Mammary epithelial cell (primary cell): ENCODE data around the gene SLC22A7.

ENCODE experiments used
- CTCF ChIP-seq, 2 donors: IDR thresholded peaks in 1 of 2; conservative IDR thresholded peaks in 1 of 2; 2 replicates each; pipeline ENCODE4 v1.5.1; 2011 to 2012; ENCODE audit warnings: inconsistent platforms in 2 of 2, low read length in 2 of 2, mild to moderate bottlenecking in 2 of 2, control low read depth in 1 of 2, low read depth in 1 of 2; ENCODE audit not compliant: insufficient read depth in 1 of 2; ENCODE audit errors: extremely low read depth in 1 of 2
- EZH2 ChIP-seq: IDR thresholded peaks from 2 replicates; pipeline ENCODE4 v1.6.1; 2012; ENCODE audit warnings: low read length, inconsistent platforms, borderline replicate concordance

GRCh38 chr6:43277306-43277642 lies 20.8 kb upstream of the SLC22A7 start:
- TF ChIP-seq CTCF (conservative IDR thresholded peaks at IDR 0.05 in 1 of 2, IDR thresholded peaks at IDR 0.05 in 1 of 2; ENCODE audit: extremely low read depth in 1 of 2, insufficient read depth in 1 of 2, low read depth in 1 of 2, low read length in 2 of 2) (no peak), EZH2 (no peak)
